Stimulated activated CD4-positive, alpha-beta T cell treated with anti-CD3 and anti-CD28 coated beads, Interleukin-12 subunit alpha, Interleukin-12 subunit beta, amount 100 ng/mL, for 24 hours (primary cell): ENCODE measurements around the gene QRSL1.
"Not testable (repeated sequence)": the region's sequence is repeated elsewhere in the genome, so short reads cannot be mapped to it uniquely, and the experiment has no call there.

Experiments used
- DNase-seq, 2 experiments: peaks; one replicate each; pipeline ENCODE4 v3.0.0-alpha.2; 2020; ENCODE audit warnings: low read depth in 2 of 2

Gene QRSL1

GRCh38 chr6:106622412-106622811 lies 7.0 kb upstream of the QRSL1 start:
- DNase-seq: no peak

GRCh38 chr6:106623039-106623438 lies 6.3 kb upstream of the QRSL1 start:
- no peak for DNase-seq

GRCh38 chr6:106626485-106626884 lies 2.9 kb upstream of the QRSL1 start:
- DNase-seq: no peak

GRCh38 chr6:106627760-106628159 lies 1.6 kb upstream of the QRSL1 start:
- DNase-seq: not testable (repeated sequence)

GRCh38 chr6:106628658-106629102 lies 698 bp upstream of the QRSL1 start:
- no peak for DNase-seq

GRCh38 chr6:106629859-106630163 lies 433 bp downstream of the QRSL1 start:
- no peak for DNase-seq

GRCh38 chr6:106630366-106630765 lies 988 bp downstream of the QRSL1 start:
- DNase-seq: no peak

- DNase-seq: no peak
Measured at GRCh38 chr6:106631346-106631745, 2.0 kb downstream of the QRSL1 start.

- DNase-seq: no peak
Measured at GRCh38 chr6:106634565-106634964, 5.2 kb downstream of the QRSL1 start.

- no peak for DNase-seq
Measured at GRCh38 chr6:106637051-106637716, 7.8 kb downstream of the QRSL1 start.

- no peak for DNase-seq
Measured at GRCh38 chr6:106637717-106638341, 8.5 kb downstream of the QRSL1 start.

GRCh38 chr6:106639812-106640211 lies 10.4 kb downstream of the QRSL1 start:
- DNase-seq: no peak

- DNase-seq: no peak
Measured at GRCh38 chr6:106642476-106642875, 13.1 kb downstream of the QRSL1 start.

- DNase-seq: no peak
Measured at GRCh38 chr6:106643061-106643460, 13.7 kb downstream of the QRSL1 start.

- DNase-seq: no peak
Measured at GRCh38 chr6:106648651-106649308, 19.4 kb downstream of the QRSL1 start.

- DNase-seq: no peak
Measured at GRCh38 chr6:106658469-106658868, 29.1 kb downstream of the QRSL1 start.

GRCh38 chr6:106659859-106660258 lies 30.5 kb downstream of the QRSL1 start:
- DNase-seq: no peak

- DNase-seq: no peak
Measured at GRCh38 chr6:106662458-106662857, 33.1 kb downstream of the QRSL1 start.

GRCh38 chr6:106666282-106667021 lies 37.1 kb downstream of the QRSL1 start:
- DNase-seq: no peak

GRCh38 chr6:106667022-106667402 lies 37.6 kb downstream of the QRSL1 start:
- DNase-seq: no peak

GRCh38 chr6:106670236-106670635 lies 40.9 kb downstream of the QRSL1 start:
- DNase-seq: no peak

GRCh38 chr6:106671651-106672050 lies 42.3 kb downstream of the QRSL1 start:
- DNase-seq: no peak
